ENCODE results near the gene AVP.

The AVP gene

GRCh38 chr20:3101251-3101650 lies 16.7 kb upstream of the AVP start:
- peak overlapping the region; percentile 59; the same call in 1 of the 2 replicates for H3K9ac ChIP-seq
- H3K4me2 ChIP-seq: peak overlapping the region; percentile 74; the same call in 1 of the 2 replicates
- peaks cover 29% of the 10 kb centered on the region for H3K4me1 ChIP-seq (ENCODE audit: low read depth, poor library complexity, severe bottlenecking)
- H3K36me3 ChIP-seq (ENCODE audit: insufficient read depth): no peaks in the 10 kb centered on the region
- H3K27me3 ChIP-seq (ENCODE audit: insufficient read depth, low read depth): no peaks in the 10 kb centered on the region
- TF ChIP-seq, protein P1, sequence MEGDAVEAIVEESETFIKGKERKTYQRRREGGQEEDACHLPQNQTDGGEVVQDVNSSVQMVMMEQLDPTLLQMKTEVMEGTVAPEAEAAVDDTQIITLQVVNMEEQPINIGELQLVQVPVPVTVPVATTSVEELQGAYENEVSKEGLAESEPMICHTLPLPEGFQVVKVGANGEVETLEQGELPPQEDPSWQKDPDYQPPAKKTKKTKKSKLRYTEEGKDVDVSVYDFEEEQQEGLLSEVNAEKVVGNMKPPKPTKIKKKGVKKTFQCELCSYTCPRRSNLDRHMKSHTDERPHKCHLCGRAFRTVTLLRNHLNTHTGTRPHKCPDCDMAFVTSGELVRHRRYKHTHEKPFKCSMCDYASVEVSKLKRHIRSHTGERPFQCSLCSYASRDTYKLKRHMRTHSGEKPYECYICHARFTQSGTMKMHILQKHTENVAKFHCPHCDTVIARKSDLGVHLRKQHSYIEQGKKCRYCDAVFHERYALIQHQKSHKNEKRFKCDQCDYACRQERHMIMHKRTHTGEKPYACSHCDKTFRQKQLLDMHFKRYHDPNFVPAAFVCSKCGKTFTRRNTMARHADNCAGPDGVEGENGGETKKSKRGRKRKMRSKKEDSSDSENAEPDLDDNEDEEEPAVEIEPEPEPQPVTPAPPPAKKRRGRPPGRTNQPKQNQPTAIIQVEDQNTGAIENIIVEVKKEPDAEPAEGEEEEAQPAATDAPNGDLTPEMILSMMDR (conservative IDR thresholded peaks at IDR 0.05; ENCODE audit: low read depth, low read length): no peak
- H2AFZ ChIP-seq (ENCODE audit: low read depth): no peak overlapping the region
- no peak overlapping the region for H3K4me3 ChIP-seq (IDR thresholded peaks at IDR 0.05; ENCODE audit: insufficient read depth, low read depth, low read length)
- no peaks in the 10 kb centered on the region for H4K20me1 ChIP-seq (ENCODE audit: insufficient read depth)
- H3K79me2 ChIP-seq (ENCODE audit: insufficient read depth, low read depth): no peaks in the 10 kb centered on the region
- H3K27ac ChIP-seq: peak overlapping the region; percentile 90; the same call in 1 of the 2 replicates

GRCh38 chr20:3100480-3100879 lies 16.0 kb upstream of the AVP start:
- no peak overlapping the region for H2AFZ ChIP-seq (ENCODE audit: low read depth)
- peaks cover 29% of the 10 kb centered on the region for H3K4me1 ChIP-seq (ENCODE audit: low read depth, poor library complexity, severe bottlenecking)
- no peaks in the 10 kb centered on the region for H3K36me3 ChIP-seq (ENCODE audit: insufficient read depth)
- H3K79me2 ChIP-seq (ENCODE audit: insufficient read depth, low read depth): no peaks in the 10 kb centered on the region
- no peak overlapping the region for H3K4me2 ChIP-seq
- H4K20me1 ChIP-seq (ENCODE audit: insufficient read depth): no peaks in the 10 kb centered on the region
- H3K9ac ChIP-seq: no peak overlapping the region
- TF ChIP-seq, protein P1 (conservative IDR thresholded peaks at IDR 0.05; ENCODE audit: low read depth, low read length): no peak
- no peak overlapping the region for H3K27ac ChIP-seq
- H3K27me3 ChIP-seq (ENCODE audit: insufficient read depth, low read depth): no peaks in the 10 kb centered on the region
- H3K4me3 ChIP-seq (IDR thresholded peaks at IDR 0.05; ENCODE audit: insufficient read depth, low read depth, low read length): no peak overlapping the region

DNA sequence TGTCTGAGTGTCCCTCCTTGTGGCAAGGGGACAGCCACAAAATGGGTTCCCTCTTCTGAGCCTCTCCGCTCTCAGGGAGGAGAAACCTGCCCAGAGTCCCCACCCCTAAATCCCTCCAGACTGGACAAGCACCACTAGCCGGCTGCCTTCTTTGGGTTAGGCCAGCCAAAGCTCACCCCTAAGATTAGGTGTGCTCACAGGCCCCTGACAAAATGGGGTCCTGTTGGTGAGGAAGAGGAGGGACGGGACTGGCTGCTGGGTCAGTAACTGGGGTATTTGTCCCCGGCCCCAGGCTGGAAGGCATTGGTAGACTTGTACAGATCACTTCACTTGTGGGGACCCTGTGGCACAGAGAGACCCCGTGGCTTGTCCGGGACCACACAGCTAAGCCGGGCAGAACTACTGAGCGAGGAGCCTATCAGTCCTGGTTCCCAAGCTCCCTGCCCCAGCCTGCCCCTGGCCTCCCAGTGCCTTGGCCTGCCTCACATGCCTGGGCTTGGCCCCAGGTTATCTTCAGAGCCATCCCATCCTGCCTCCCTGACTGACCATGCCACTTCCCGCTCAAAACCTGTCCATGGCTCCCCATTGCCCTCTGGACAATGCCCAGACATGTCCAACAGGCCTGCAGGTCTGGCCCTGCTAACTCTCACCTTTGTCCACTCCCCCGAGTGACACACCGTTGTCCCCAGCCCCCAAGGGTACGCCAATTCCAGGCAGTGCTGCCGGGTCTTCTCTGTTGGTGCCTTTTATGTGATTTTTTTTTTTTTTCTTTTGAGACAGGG lies 10.5 kb upstream of the AVP start:
- Histone ChIP-seq H3K4me2 (no peak overlapping the region), H3K27ac (no peak overlapping the region), H3K9ac (no peak overlapping the region), H3K36me3 (ENCODE audit: insufficient read depth) (no peaks in the 10 kb centered on the region), H3K27me3 (ENCODE audit: insufficient read depth, low read depth) (no peaks in the 10 kb centered on the region), H3K79me2 (ENCODE audit: insufficient read depth, low read depth) (no peaks in the 10 kb centered on the region), H4K20me1 (ENCODE audit: insufficient read depth) (no peaks in the 10 kb centered on the region), H3K4me1 (ENCODE audit: low read depth, poor library complexity, severe bottlenecking) (no peaks in the 10 kb centered on the region), H3K4me3 (IDR thresholded peaks at IDR 0.05; ENCODE audit: insufficient read depth, low read depth, low read length) (no peak overlapping the region), H2AFZ (ENCODE audit: low read depth) (no peak overlapping the region)
- TF ChIP-seq, protein P1 (conservative IDR thresholded peaks at IDR 0.05; ENCODE audit: low read depth, low read length): no peak

DNA sequence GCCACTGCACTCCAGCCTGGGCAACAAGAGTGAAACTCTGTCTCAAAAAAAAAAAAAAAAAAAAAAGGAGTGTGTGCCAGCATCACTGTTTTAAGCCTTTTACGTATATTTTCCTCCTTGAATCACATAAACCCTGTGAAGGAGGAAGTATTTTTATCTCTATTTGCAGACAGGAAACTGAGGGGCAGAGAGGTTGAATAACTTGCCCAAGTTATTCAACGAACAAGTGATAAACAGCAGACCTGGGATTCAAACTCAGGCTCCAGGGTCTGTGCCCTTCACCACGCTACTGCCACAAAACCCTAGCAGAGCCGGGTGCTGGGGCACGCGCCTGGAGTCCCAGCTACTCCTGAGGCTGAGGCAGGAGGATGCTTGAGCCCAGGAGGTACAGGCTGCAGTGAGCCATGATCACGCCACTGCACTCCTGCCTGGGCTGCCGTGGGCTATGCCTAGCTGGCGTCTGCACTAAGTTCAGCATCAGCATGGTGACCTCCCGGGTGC lies 9.4 kb upstream of the AVP start:
- TF ChIP-seq, protein P1 (conservative IDR thresholded peaks at IDR 0.05; ENCODE audit: low read depth, low read length): no peak
- Histone ChIP-seq H3K27me3 (ENCODE audit: insufficient read depth, low read depth) (no peaks in the 10 kb centered on the region), H3K27ac (no peak overlapping the region), H3K4me1 (ENCODE audit: low read depth, poor library complexity, severe bottlenecking) (no peaks in the 10 kb centered on the region), H3K4me3 (IDR thresholded peaks at IDR 0.05; ENCODE audit: insufficient read depth, low read depth, low read length) (no peak overlapping the region), H3K9ac (no peak overlapping the region), H3K4me2 (no peak overlapping the region), H3K79me2 (ENCODE audit: insufficient read depth, low read depth) (no peaks in the 10 kb centered on the region), H3K36me3 (ENCODE audit: insufficient read depth) (no peaks in the 10 kb centered on the region), H2AFZ (ENCODE audit: low read depth) (no peak overlapping the region), H4K20me1 (ENCODE audit: insufficient read depth) (no peaks in the 10 kb centered on the region)
